B cell (primary cell): ENCODE measurements around the gene UTRN. TPM values are rescaled to one million over a fixed set of nuclear protein-coding genes. Genes with fewer than 3 reads are reported as not detected.

Experiments
- ATAC-seq: fragments of 200-7000 bp; cut with Tn5 transposase; one replicate; pipeline ENCODE4 v1.10.0; 2021; ENCODE audit warnings: low read depth, mild to moderate bottlenecking, moderate number of reproducible peaks, moderate library complexity
- CTCF ChIA-PET: fragments of 350-600 bp; sonication (Branson Sonifier 250); formaldehyde crosslinking; loops from one replicate; lab custom pipeline; 2021; ENCODE audit warnings: antibody characterized with exemption, inconsistent platforms; lab: Charles Lee
- POLR2A ChIA-PET: fragments of 350-600 bp; sonication (Branson Sonifier 250); formaldehyde crosslinking; loops from one replicate; lab custom pipeline; 2021; ENCODE audit warnings: antibody characterized with exemption; lab: Charles Lee
- DNase-seq: peaks from one replicate; pipeline ENCODE4 v3.0.0; 2013
- H2AFZ ChIP-seq: 2 replicates; pipeline ENCODE4 v1.6.1; 2012; ENCODE audit warnings: mild to moderate bottlenecking, low read depth, low read length; ENCODE audit not compliant: insufficient read depth, poor library complexity, severe bottlenecking
- H3K27ac ChIP-seq, 2 donors: 1 replicate in 1 of 2; 2 replicates in 1 of 2; pipeline ENCODE4 v1.5.1; 2012 to 2013; ENCODE audit warnings: low read length in 2 of 2, mild to moderate bottlenecking in 2 of 2, moderate library complexity in 1 of 2
- H3K27me3 ChIP-seq, 4 experiments: fragments of 200-600 bp in 1 of 4; sonication (generic) in 1 of 4; replicated peaks in 1 of 4; 1 replicate in 2 of 4; 2 replicates in 2 of 4; pipeline versions ENCODE4 v1.6.1 to v1.7.0; 2013 to 2016; ENCODE audit warnings: low read length in 3 of 4, mild to moderate bottlenecking in 2 of 4, mixed read lengths in 1 of 4, moderate library complexity in 1 of 4; ENCODE audit not compliant: insufficient read depth in 4 of 4, control insufficient read depth in 3 of 4; ENCODE audit errors: control extremely low read depth in 1 of 4
- H3K36me3 ChIP-seq, 2 experiments: replicated peaks in 1 of 2; 1 replicate in 1 of 2; 2 replicates in 1 of 2; pipeline versions ENCODE4 v1.6.1 to v1.7.1; 2013; ENCODE audit warnings: low read length in 1 of 2; ENCODE audit not compliant: insufficient read depth in 2 of 2, control insufficient read depth in 1 of 2; ENCODE audit errors: control extremely low read depth in 1 of 2, extremely low read depth in 1 of 2
- H3K4me1 ChIP-seq, 2 donors: fragments of 200-600 bp in 1 of 2; sonication (generic) in 1 of 2; 1 replicate in 1 of 2; 2 replicates in 1 of 2; pipeline versions ENCODE4 v1.5.1 to v1.6.1; 2013 to 2017; ENCODE audit warnings: low read length in 2 of 2; ENCODE audit not compliant: control insufficient read depth in 2 of 2, insufficient read depth in 2 of 2
- H3K4me2 ChIP-seq: replicated peaks from 2 replicates; pipeline ENCODE3; 2012; ENCODE audit warnings: mild to moderate bottlenecking, low read depth, low read length; ENCODE audit not compliant: poor library complexity, severe bottlenecking
- H3K4me3 ChIP-seq, 5 experiments: fragments of 200-600 bp in 1 of 5; sonication (generic) in 1 of 5; 1 replicate in 3 of 5; 2 replicates in 2 of 5; pipeline versions ENCODE4 v1.5.1 to v1.7.0; 2011 to 2016; ENCODE audit warnings: low read length in 4 of 5, mild to moderate bottlenecking in 4 of 5, low read depth in 2 of 5, control low read depth in 1 of 5, moderate library complexity in 1 of 5; ENCODE audit not compliant: insufficient read depth in 1 of 5; ENCODE audit errors: control extremely low read depth in 1 of 5, extremely low read depth in 1 of 5
- H3K79me2 ChIP-seq: fragments of 200-600 bp; sonication (generic); one replicate; pipeline ENCODE4 v1.6.0; 2016; ENCODE audit warnings: low read length; ENCODE audit not compliant: control insufficient read depth, insufficient read depth
- H3K9ac ChIP-seq: fragments of 200-600 bp; sonication (generic); 2 replicates; pipeline ENCODE4 v1.6.1; 2017; ENCODE audit warnings: mild to moderate bottlenecking, low read length, moderate library complexity
- H3K9me3 ChIP-seq, 3 donors: one replicate each; pipeline versions ENCODE4 v1.6.1 to v1.7.1; 2013; ENCODE audit warnings: low read length in 2 of 3; ENCODE audit not compliant: control insufficient read depth in 2 of 3, insufficient read depth in 1 of 3; ENCODE audit errors: control extremely low read depth in 1 of 3
- H4K20me1 ChIP-seq: 2 replicates; pipeline ENCODE4 v1.6.0; 2012; ENCODE audit warnings: mild to moderate bottlenecking, low read length; ENCODE audit not compliant: insufficient read depth, control insufficient read depth, poor library complexity, severe bottlenecking
- H3K27ac Mint-ChIP-seq: one replicate; pipeline ENCODE4 v1.8.0; 2021; ENCODE audit warnings: mixed read lengths
- H3K27me3 Mint-ChIP-seq: one replicate; pipeline ENCODE4 v1.8.0; 2021; ENCODE audit warnings: mixed read lengths
- H3K4me1 Mint-ChIP-seq: one replicate; pipeline ENCODE4 v1.8.0; 2021; ENCODE audit warnings: mixed read lengths
- H3K4me3 Mint-ChIP-seq: one replicate; pipeline ENCODE4 v1.8.0; 2021; ENCODE audit warnings: mixed read lengths
- H3K9me3 Mint-ChIP-seq: one replicate; pipeline ENCODE4 v1.8.0; 2022; ENCODE audit warnings: mixed read lengths; ENCODE audit not compliant: insufficient read depth
- EZH2 ChIP-seq: IDR thresholded peaks from 2 replicates; pipeline ENCODE4 v1.6.1; 2012; ENCODE audit warnings: borderline replicate concordance, low read depth, mild to moderate bottlenecking, moderate library complexity, low read length; ENCODE audit not compliant: insufficient read depth, poor library complexity, severe bottlenecking
- WGBS: methylation state at CpG from one replicate; pipeline ENCODE4 v1.1.5; 2013; ENCODE audit warnings: missing lambda C conversion rate; ENCODE audit not compliant: insufficient coverage; 5-methylcytosine and 5-hydroxymethylcytosine counted together
- intact Hi-C: fragments of 100-400 bp; cut with micrococcal nuclease; formaldehyde crosslinking; loops from one replicate; pipeline ENCODE4 v1.10.0; 2022
- polyA plus RNA-seq: library from polyadenylated mRNA; depleted of rRNA; stranded (reverse); fragments of >200 nt; gene quantifications from 2 replicates; pipeline ENCODE4 v1.2.3, GENCODE V29; 2012
- total RNA-seq, 2 donors: library from RNA; stranded (reverse); fragments of 120-200 nt in 1 of 2; gene quantifications; 1 replicate in 1 of 2; 2 replicates in 1 of 2; pipeline versions ENCODE4 v1.2.3 to v1.2.4, GENCODE V29; 2013 to 2022
- TF ChIP-seq, protein P1 (sequence below): fragments of 200-600 bp; IDR thresholded peaks from one replicate; pipeline ENCODE4 v1.8.0; 2022; ENCODE audit warnings: antibody characterized with exemption, mild to moderate bottlenecking

Gene UTRN
- total and polyA plus RNA-seq, 2 donors (not counting 1 experiment from before 2014, with no cell fraction given), result 40.0 to 224 TPM

DNA sequence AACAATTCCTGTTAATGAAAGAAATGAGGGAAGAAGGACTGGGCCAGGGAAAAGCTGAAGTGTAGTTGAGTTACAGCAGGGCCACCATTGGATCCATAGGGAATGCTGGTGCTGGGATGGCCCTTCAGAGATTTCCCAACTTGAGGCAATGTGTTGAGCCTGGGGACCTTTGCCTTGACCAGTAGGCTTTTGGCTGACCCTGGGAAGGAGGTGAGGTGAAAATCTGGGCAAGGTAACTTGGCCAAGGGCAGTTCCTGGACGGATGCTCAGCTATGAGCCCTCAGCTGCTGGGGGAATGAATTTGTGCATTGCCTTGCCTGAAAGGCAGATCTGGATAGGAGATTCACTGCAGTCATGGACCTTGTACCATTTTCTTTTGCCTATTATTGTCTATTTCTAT, 20.4 kb downstream of the UTRN start:
- Histone ChIP-seq H3K4me2 (no peak overlapping the region), H3K9ac (no peak overlapping the region), H4K20me1 (no peaks in the 10 kb centered on the region), H3K4me3 (no peak overlapping the region), H2AFZ (no peak overlapping the region), H3K27ac (no peak overlapping the region), H3K4me1 (peaks cover 5 to 6% of the 10 kb centered on the region in 2 donors), H3K79me2 (peaks cover 2% of the 10 kb centered on the region), H3K36me3 (no peaks in the 10 kb centered on the region), H3K9me3 (no peaks in the 10 kb centered on the region), H3K27me3 (peaks cover 0 to 3% (median 0%) of the 10 kb centered on the region in 4 experiments)
- POLR2A ChIA-PET, result interaction anchor here (0.6 kb wide), 1 partner anchor 28 kb away, joined by 4 read pairs; no protein-coding TSS in a partner anchor
- Mint-ChIP-seq H3K27me3 (peaks cover 19% of the 10 kb centered on the region), H3K4me1 (peaks cover 4% of the 10 kb centered on the region), H3K9me3 (no peaks in the 10 kb centered on the region), H3K27ac (no peak overlapping the region), H3K4me3 (no peak overlapping the region)
- DNase-seq, result no peak
- intact Hi-C loops, result no loop called here
- CTCF ChIA-PET, result no interaction called here
- TF ChIP-seq, protein P1, sequence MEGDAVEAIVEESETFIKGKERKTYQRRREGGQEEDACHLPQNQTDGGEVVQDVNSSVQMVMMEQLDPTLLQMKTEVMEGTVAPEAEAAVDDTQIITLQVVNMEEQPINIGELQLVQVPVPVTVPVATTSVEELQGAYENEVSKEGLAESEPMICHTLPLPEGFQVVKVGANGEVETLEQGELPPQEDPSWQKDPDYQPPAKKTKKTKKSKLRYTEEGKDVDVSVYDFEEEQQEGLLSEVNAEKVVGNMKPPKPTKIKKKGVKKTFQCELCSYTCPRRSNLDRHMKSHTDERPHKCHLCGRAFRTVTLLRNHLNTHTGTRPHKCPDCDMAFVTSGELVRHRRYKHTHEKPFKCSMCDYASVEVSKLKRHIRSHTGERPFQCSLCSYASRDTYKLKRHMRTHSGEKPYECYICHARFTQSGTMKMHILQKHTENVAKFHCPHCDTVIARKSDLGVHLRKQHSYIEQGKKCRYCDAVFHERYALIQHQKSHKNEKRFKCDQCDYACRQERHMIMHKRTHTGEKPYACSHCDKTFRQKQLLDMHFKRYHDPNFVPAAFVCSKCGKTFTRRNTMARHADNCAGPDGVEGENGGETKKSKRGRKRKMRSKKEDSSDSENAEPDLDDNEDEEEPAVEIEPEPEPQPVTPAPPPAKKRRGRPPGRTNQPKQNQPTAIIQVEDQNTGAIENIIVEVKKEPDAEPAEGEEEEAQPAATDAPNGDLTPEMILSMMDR, result no peak
- no peak for TF ChIP-seq EZH2
- no peak for ATAC-seq
- WGBS, result 64% methylated on average over 1 of the region's 1 CpG

DNA sequence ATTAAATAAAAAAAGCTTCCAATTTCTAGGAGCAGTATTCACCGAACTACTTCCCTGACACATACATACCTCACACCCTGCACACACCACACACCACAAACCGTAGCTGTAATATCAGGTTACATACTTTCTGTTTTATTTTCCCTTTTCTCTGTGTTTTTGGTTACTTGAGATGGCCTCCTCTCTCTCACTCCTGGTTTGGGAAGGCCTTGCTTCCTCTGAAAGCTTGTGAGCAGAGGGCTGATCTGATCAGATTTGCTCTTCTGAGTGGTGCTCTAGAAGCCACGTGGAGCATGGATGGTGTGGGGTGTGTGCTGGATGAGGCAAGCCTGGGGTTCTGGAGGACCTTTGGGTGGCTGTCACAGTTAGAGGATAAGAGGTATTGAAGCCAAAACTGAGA, 20.9 kb downstream of the UTRN start:
- intact Hi-C loops, result no loop called here
- H3K9me3 Mint-ChIP-seq, result no peaks in the 10 kb centered on the region
- Histone ChIP-seq H4K20me1 (no peaks in the 10 kb centered on the region), H2AFZ (peak overlapping the region; percentile 7), H3K79me2 (peaks cover 2% of the 10 kb centered on the region), H3K27me3 (peaks cover 0 to 3% (median 0%) of the 10 kb centered on the region in 4 experiments), H3K4me3 (no peak overlapping the region), H3K9ac (no peak overlapping the region), H3K9me3 (no peaks in the 10 kb centered on the region), H3K4me1 (peaks cover 7 to 10% of the 10 kb centered on the region in 2 donors), H3K4me2 (no peak overlapping the region), H3K27ac (no peak overlapping the region), H3K36me3 (no peaks in the 10 kb centered on the region)
- CTCF ChIA-PET, result no interaction called here
- ATAC-seq (no peak), DNase-seq (no peak)
- H3K4me1 Mint-ChIP-seq, result peaks cover 8% of the 10 kb centered on the region
- H3K27ac Mint-ChIP-seq, result no peak overlapping the region
- WGBS, result 9% methylated on average over 1 of the region's 3 CpGs
- peaks cover 19% of the 10 kb centered on the region for H3K27me3 Mint-ChIP-seq
- H3K4me3 Mint-ChIP-seq, result no peak overlapping the region
- POLR2A ChIA-PET, result no interaction called here
- TF ChIP-seq, protein P1, result no peak
- no peak for TF ChIP-seq EZH2
